Retinal pigment epithelial cell (primary cell): ENCODE results near the gene UAP1L1.
"Not testable (repeated sequence)": the region's sequence is repeated elsewhere in the genome, so short reads cannot be mapped to it uniquely, and the experiment has no call there.

ENCODE experiments used
- DNase-seq: peaks from one replicate; pipeline ENCODE4 v3.0.0-alpha.2; 2010; ENCODE audit warnings: low read depth
- H3K4me3 ChIP-seq: 2 replicates; pipeline ENCODE4 v1.5.1; 2011; ENCODE audit warnings: mild to moderate bottlenecking, low read length, control low read depth, moderate library complexity
- CTCF ChIP-seq: conservative IDR thresholded peaks from 2 replicates; pipeline ENCODE4 v1.5.1; 2011; ENCODE audit warnings: low read depth, low read length, control low read depth, inconsistent platforms

UAP1L1 gene

GRCh38 chr9:137054932-137055384, 22.4 kb upstream of the UAP1L1 start:
- no peak for TF ChIP-seq CTCF
- no peak for DNase-seq
- no peak overlapping the region for H3K4me3 ChIP-seq

GRCh38 chr9:137055385-137056364, 21.6 kb upstream of the UAP1L1 start:
- TF ChIP-seq CTCF, result no peak
- peak; percentile 41 for DNase-seq
- no peak overlapping the region for H3K4me3 ChIP-seq

- DNase-seq, result no peak
- no peak for TF ChIP-seq CTCF
- no peak overlapping the region for H3K4me3 ChIP-seq
These were observed 20.4 kb upstream of the UAP1L1 start for GRCh38 chr9:137056739-137057415.

- no peak for DNase-seq
- no peak overlapping the region for H3K4me3 ChIP-seq
- no peak for TF ChIP-seq CTCF
These were observed 19.8 kb upstream of the UAP1L1 start for GRCh38 chr9:137057545-137057944.

GRCh38 chr9:137058521-137059234, 18.6 kb upstream of the UAP1L1 start:
- DNase-seq, result no peak
- no peak for TF ChIP-seq CTCF
- H3K4me3 ChIP-seq, result no peak overlapping the region

- TF ChIP-seq CTCF, result no peak
- H3K4me3 ChIP-seq, result no peak overlapping the region
- DNase-seq, result no peak
These were observed 14.9 kb upstream of the UAP1L1 start for GRCh38 chr9:137062384-137062783.

- not testable (repeated sequence) for H3K4me3 ChIP-seq
These were observed 14.5 kb upstream of the UAP1L1 start for GRCh38 chr9:137062798-137063197.

More at GRCh38 chr9:137062798-137063197, 14.5 kb upstream of the UAP1L1 start:
- not testable (repeated sequence) for DNase-seq
